ENCODE results near the gene ACAN. TPM values are rescaled to one million over a fixed set of nuclear protein-coding genes. Genes with fewer than 3 reads are reported as not detected.

ACAN gene
- total and polyA plus RNA-seq, 9 of the 15 experiments (the other 6 are each of a cell fraction or from before 2014, with no cell fraction given): not detected

DNA sequence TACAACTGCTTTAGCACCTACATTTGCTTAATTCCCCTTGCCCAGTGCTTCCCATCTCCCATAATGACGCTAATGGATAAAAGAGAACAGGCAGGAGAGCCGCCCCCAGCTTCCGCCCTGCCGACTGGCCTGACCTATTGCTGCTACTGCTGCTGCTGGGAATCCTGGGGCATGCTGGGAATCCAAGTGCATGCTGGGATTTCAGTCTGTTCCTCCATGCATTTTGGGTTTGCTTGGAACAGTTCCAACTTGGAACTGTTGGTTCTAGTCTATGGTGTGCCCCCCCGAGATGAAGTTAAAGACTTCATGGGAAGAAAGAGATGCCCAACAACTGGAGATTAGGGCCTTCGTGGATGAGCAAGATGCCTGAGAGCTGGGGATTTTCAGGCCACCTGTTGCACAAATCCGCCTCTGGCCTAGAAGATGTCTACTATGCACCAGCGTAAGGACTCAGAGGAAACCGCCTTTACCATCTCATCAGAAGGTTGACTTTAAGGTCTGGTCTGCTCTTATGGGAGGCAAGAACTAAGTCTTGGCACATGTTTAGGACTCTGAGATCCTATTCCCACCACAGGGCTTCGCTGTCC is 63.2 kb downstream of the ACAN start (continued):
- TF ChIP-seq, protein P1, sequence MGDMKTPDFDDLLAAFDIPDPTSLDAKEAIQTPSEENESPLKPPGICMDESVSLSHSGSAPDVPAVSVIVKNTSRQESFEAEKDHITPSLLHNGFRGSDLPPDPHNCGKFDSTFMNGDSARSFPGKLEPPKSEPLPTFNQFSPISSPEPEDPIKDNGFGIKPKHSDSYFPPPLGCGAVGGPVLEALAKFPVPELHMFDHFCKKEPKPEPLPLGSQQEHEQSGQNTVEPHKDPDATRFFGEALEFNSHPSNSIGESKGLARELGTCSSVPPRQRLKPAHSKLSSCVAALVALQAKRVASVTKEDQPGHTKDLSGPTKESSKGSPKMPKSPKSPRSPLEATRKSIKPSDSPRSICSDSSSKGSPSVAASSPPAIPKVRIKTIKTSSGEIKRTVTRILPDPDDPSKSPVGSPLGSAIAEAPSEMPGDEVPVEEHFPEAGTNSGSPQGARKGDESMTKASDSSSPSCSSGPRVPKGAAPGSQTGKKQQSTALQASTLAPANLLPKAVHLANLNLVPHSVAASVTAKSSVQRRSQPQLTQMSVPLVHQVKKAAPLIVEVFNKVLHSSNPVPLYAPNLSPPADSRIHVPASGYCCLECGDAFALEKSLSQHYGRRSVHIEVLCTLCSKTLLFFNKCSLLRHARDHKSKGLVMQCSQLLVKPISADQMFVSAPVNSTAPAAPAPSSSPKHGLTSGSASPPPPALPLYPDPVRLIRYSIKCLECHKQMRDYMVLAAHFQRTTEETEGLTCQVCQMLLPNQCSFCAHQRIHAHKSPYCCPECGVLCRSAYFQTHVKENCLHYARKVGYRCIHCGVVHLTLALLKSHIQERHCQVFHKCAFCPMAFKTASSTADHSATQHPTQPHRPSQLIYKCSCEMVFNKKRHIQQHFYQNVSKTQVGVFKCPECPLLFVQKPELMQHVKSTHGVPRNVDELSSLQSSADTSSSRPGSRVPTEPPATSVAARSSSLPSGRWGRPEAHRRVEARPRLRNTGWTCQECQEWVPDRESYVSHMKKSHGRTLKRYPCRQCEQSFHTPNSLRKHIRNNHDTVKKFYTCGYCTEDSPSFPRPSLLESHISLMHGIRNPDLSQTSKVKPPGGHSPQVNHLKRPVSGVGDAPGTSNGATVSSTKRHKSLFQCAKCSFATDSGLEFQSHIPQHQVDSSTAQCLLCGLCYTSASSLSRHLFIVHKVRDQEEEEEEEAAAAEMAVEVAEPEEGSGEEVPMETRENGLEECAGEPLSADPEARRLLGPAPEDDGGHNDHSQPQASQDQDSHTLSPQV (IDR thresholded peaks at IDR 0.05): peak; percentile 68
- no peak for TF ChIP-seq FOSL1 (tag; conservative IDR thresholded peaks at IDR 0.05)
- TF ChIP-seq, protein P2, sequence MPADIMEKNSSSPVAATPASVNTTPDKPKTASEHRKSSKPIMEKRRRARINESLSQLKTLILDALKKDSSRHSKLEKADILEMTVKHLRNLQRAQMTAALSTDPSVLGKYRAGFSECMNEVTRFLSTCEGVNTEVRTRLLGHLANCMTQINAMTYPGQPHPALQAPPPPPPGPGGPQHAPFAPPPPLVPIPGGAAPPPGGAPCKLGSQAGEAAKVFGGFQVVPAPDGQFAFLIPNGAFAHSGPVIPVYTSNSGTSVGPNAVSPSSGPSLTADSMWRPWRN (IDR thresholded peaks at IDR 0.05; ENCODE audit: low read depth): no peak
- TF ChIP-seq NFIX (CRISPR knock-in tag; IDR thresholded peaks at IDR 0.05; ENCODE audit: low read depth): no peak
- TF ChIP-seq, protein P3, sequence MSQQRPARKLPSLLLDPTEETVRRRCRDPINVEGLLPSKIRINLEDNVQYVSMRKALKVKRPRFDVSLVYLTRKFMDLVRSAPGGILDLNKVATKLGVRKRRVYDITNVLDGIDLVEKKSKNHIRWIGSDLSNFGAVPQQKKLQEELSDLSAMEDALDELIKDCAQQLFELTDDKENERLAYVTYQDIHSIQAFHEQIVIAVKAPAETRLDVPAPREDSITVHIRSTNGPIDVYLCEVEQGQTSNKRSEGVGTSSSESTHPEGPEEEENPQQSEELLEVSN (IDR thresholded peaks at IDR 0.05; ENCODE audit: borderline replicate concordance in 1 of 2, extremely low read depth in 1 of 2, insufficient read depth in 1 of 2, insufficient read length in 1 of 2, low read depth in 1 of 2, low read length in 1 of 2, poor library complexity in 1 of 2, severe bottlenecking in 1 of 2): no peak
- TF ChIP-seq MED1 (CRISPR knock-in tag; IDR thresholded peaks at IDR 0.05; ENCODE audit: borderline replicate concordance): no peak
- TF ChIP-seq ARNT (IDR thresholded peaks at IDR 0.05): 0 out of 4 replicates have a peak, but pooled peaks of 1 of the 2 experiments have one; percentile 21
- TF ChIP-seq RBM22 (IDR thresholded peaks at IDR 0.05; ENCODE audit: low read depth, low read length, poor library complexity, severe bottlenecking): no peak
- no peak for TF ChIP-seq SREBF2 (CRISPR knock-in tag; IDR thresholded peaks at IDR 0.05)
- TF ChIP-seq RBFOX2 (IDR thresholded peaks at IDR 0.05; ENCODE audit: low read depth, low read length): no peak
- no peak for TF ChIP-seq ZNF124 (CRISPR knock-in tag; IDR thresholded peaks at IDR 0.05)
- peak; percentile 14; the same call in 1 of the 2 replicates for TF ChIP-seq CXXC5 (CRISPR knock-in tag; IDR thresholded peaks at IDR 0.05)
- TF ChIP-seq, protein P4, sequence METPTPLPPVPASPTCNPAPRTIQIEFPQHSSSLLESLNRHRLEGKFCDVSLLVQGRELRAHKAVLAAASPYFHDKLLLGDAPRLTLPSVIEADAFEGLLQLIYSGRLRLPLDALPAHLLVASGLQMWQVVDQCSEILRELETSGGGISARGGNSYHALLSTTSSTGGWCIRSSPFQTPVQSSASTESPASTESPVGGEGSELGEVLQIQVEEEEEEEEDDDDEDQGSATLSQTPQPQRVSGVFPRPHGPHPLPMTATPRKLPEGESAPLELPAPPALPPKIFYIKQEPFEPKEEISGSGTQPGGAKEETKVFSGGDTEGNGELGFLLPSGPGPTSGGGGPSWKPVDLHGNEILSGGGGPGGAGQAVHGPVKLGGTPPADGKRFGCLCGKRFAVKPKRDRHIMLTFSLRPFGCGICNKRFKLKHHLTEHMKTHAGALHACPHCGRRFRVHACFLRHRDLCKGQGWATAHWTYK (CRISPR knock-in tag; IDR thresholded peaks at IDR 0.05): no peak

Measured in K562 (cell line).